ENCODE results near the gene NRBP1. TPM values are rescaled to one million over a fixed set of nuclear protein-coding genes. Genes with fewer than 3 reads are reported as not detected.

NRBP1 gene
- total and polyA plus RNA-seq, 2 of the 8 experiments (the other 6 are each of a cell fraction or from before 2014, with no cell fraction given) = 115 to 145 TPM

GRCh38 chr2:27448381-27448780 is 19.9 kb downstream of the NRBP1 start (continued):
- no peak for TF ChIP-seq CTCF (IDR thresholded peaks at IDR 0.05; ENCODE audit: control extremely low read depth in 1 of 3, insufficient read depth in 1 of 3, low read depth in 1 of 3, low read length in 3 of 3)
- TF ChIP-seq MAFK (IDR thresholded peaks at IDR 0.05; ENCODE audit: low read depth, low read length) = no peak
- TF ChIP-seq RXRA (IDR thresholded peaks at IDR 0.05; ENCODE audit: insufficient read depth, low read depth, low read length) = no peak
- TF ChIP-seq BRCA1 (IDR thresholded peaks at IDR 0.05; ENCODE audit: low read depth, low read length) = no peak
- no peak for TF ChIP-seq CBX5 (IDR thresholded peaks at IDR 0.05; ENCODE audit: low read depth, low read length)
- TF ChIP-seq BACH1 (IDR thresholded peaks at IDR 0.05; ENCODE audit: low read length) = no peak

All from H1 (cell line).